GM21528 (cell line): ENCODE data around the gene CLDN7.
"Not testable (repeated sequence)": the region's sequence is repeated elsewhere in the genome, so short reads cannot be mapped to it uniquely, and the experiment has no call there.

Experiments
- ATAC-seq: cut with Tn5 transposase; IDR thresholded peaks from one replicate; pipeline ENCODE4 v1.9.1; 2021; ENCODE audit warnings: mild to moderate bottlenecking, moderate library complexity; ENCODE audit not compliant: unreplicated experiment, low FRiP score

The CLDN7 gene

GRCh38 chr17:7258731-7259554 is 3.3 kb downstream of the CLDN7 start:
- ATAC-seq, result no peak

GRCh38 chr17:7256766-7257456 is 5.4 kb downstream of the CLDN7 start:
- no peak for ATAC-seq

GRCh38 chr17:7254511-7254910 is 7.8 kb downstream of the CLDN7 start:
- ATAC-seq, result no peak

- ATAC-seq, result no peak
These were observed 9.2 kb downstream of the CLDN7 start for GRCh38 chr17:7253082-7253481.

GRCh38 chr17:7252176-7253043 is 9.9 kb downstream of the CLDN7 start, which contains the start of gene ELP5:
Gene ELP5, plus strand, starts transcription at chr17:7252215. Its CDS starts 336 bp downstream, at chr17:7252551.
- peak; percentile 49 for ATAC-seq

GRCh38 chr17:7251661-7252175 is 10.6 kb downstream of the CLDN7 start, which contains the start of gene CTDNEP1:
Gene CTDNEP1, minus strand, starts transcription at chr17:7251734. Its CDS starts 438 bp downstream, at chr17:7251296.
- peak; percentile 87 for ATAC-seq

GRCh38 chr17:7250695-7251627 is 11.3 kb downstream of the CLDN7 start:
- no peak for ATAC-seq

- ATAC-seq, result no peak
These were observed 12.4 kb downstream of the CLDN7 start for GRCh38 chr17:7249830-7250229.

GRCh38 chr17:7249214-7249613 is 13.1 kb downstream of the CLDN7 start:
- no peak for ATAC-seq

- ATAC-seq, result no peak
These were observed 13.5 kb downstream of the CLDN7 start for GRCh38 chr17:7248796-7249195.

GRCh38 chr17:7246779-7247178 is 15.5 kb downstream of the CLDN7 start:
- no peak for ATAC-seq

- ATAC-seq, result not testable (repeated sequence)
These were observed 18.4 kb downstream of the CLDN7 start for GRCh38 chr17:7243838-7244237.

GRCh38 chr17:7243453-7243729 is 18.9 kb downstream of the CLDN7 start:
- no peak for ATAC-seq

- ATAC-seq, result peak; percentile 38
These were observed 19.4 kb downstream of the CLDN7 start for GRCh38 chr17:7242717-7243452.

GRCh38 chr17:7241783-7242716 is 20.2 kb downstream of the CLDN7 start, which contains the start of gene GABARAP:
Gene GABARAP, minus strand, starts transcription at chr17:7242449. Its CDS starts 119 bp downstream, at chr17:7242330.
- ATAC-seq, result peak; percentile 32

- ATAC-seq, result no peak
These were observed 21.1 kb downstream of the CLDN7 start for GRCh38 chr17:7241090-7241733.

GRCh38 chr17:7240375-7240774 is 21.9 kb downstream of the CLDN7 start:
- no peak for ATAC-seq
